GM21360 (cell line): ENCODE results near the gene PRSS22.
"Not testable (repeated sequence)": the region's sequence is repeated elsewhere in the genome, so short reads cannot be mapped to it uniquely, and the experiment has no call there.

Experiments
- ATAC-seq: cut with Tn5 transposase; IDR thresholded peaks from one replicate; pipeline ENCODE4 v1.9.1; 2021; ENCODE audit warnings: mild to moderate bottlenecking, moderate library complexity; ENCODE audit not compliant: unreplicated experiment

The PRSS22 gene

GRCh38 chr16:2857451-2858244 is at the start of gene PRSS22:
PRSS22 (minus strand) TSS chr16:2858170; CDS start chr16:2858104, 66 bp downstream.
- ATAC-seq, result no peak

- not testable (repeated sequence) for ATAC-seq
Measured at GRCh38 chr16:2907084-2907753, 49.2 kb upstream of the PRSS22 start.

- ATAC-seq, result no peak
Measured at GRCh38 chr16:2905988-2906387, 48.0 kb upstream of the PRSS22 start.

GRCh38 chr16:2905241-2905987 is 47.4 kb upstream of the PRSS22 start:
- ATAC-seq, result peak; percentile 70

GRCh38 chr16:2904922-2905240 is 46.9 kb upstream of the PRSS22 start:
- ATAC-seq, result peak; percentile 14

GRCh38 chr16:2904100-2904921 is 46.3 kb upstream of the PRSS22 start:
- peak; percentile 40 for ATAC-seq

- no peak for ATAC-seq
Measured at GRCh38 chr16:2902337-2903130, 44.6 kb upstream of the PRSS22 start.

GRCh38 chr16:2900526-2901075 is 42.6 kb upstream of the PRSS22 start:
- ATAC-seq, result no peak

- ATAC-seq, result no peak
Measured at GRCh38 chr16:2899564-2900072, 41.6 kb upstream of the PRSS22 start.

GRCh38 chr16:2898831-2899563 is 41.0 kb upstream of the PRSS22 start:
- no peak for ATAC-seq

GRCh38 chr16:2897110-2897509 is 39.1 kb upstream of the PRSS22 start:
- ATAC-seq, result no peak

- ATAC-seq, result no peak
Measured at GRCh38 chr16:2896480-2897010, 38.6 kb upstream of the PRSS22 start.

GRCh38 chr16:2895813-2896212 is 37.8 kb upstream of the PRSS22 start:
- ATAC-seq, result no peak

GRCh38 chr16:2894231-2894630 is 36.3 kb upstream of the PRSS22 start:
- ATAC-seq, result no peak

- no peak for ATAC-seq
Measured at GRCh38 chr16:2884041-2884451, 26.1 kb upstream of the PRSS22 start.

GRCh38 chr16:2883458-2883908 is 25.5 kb upstream of the PRSS22 start:
- no peak for ATAC-seq

GRCh38 chr16:2882650-2883457 is 24.9 kb upstream of the PRSS22 start, which contains the start of gene FLYWCH2:
FLYWCH2 (plus strand) TSS chr16:2883215; CDS start chr16:2896450, 13,235 bp downstream.
- peak; percentile 79 for ATAC-seq
